Prostate gland (tissue), 2 donors: ENCODE results near the gene ZNF516.

Experiments used
- CTCF ChIP-seq, 4 experiments: fragments of 200-600 bp in 2 of 4; fragments of 450-650 bp in 2 of 4; sonication (generic) in 2 of 4; IDR thresholded peaks; 1 replicate in 3 of 4; 2 replicates in 1 of 4; pipeline ENCODE4 v1.5.1; 2016 to 2019; ENCODE audit warnings: antibody characterized with exemption in 4 of 4, mild to moderate bottlenecking in 2 of 4, moderate library complexity in 2 of 4
- POLR2A ChIP-seq: fragments of 450-650 bp; IDR thresholded peaks from one replicate; pipeline ENCODE4 v1.6.1; 2016; ENCODE audit warnings: antibody characterized with exemption, mild to moderate bottlenecking
- POLR2AphosphoS5 ChIP-seq: sonication (generic); formaldehyde crosslinking; IDR thresholded peaks from one replicate; pipeline ENCODE4 v1.6.1; 2017; ENCODE audit warnings: antibody characterized with exemption

GRCh38 chr18:76448256-76449110 lies 46.6 kb downstream of the ZNF516 start:
- TF ChIP-seq POLR2A (no peak), CTCF (IDR thresholded peaks at IDR 0.05) (no peak), POLR2AphosphoS5 (no peak)
